CD4-positive, alpha-beta T cell treated with Interleukin-6 for 4 hours (primary cell): ENCODE measurements around the gene TACR2.

Experiments
- DNase-seq: peaks from one replicate; pipeline ENCODE4 v3.0.0-alpha.2; 2020; ENCODE audit warnings: mixed read lengths

Gene TACR2

GRCh38 chr10:69366738-69367137, 50.0 kb downstream of the TACR2 start:
- DNase-seq, result no peak

GRCh38 chr10:69364232-69364940, 52.3 kb downstream of the TACR2 start:
- no peak for DNase-seq

- no peak for DNase-seq
These were observed 53.1 kb downstream of the TACR2 start for GRCh38 chr10:69363666-69364065.

GRCh38 chr10:69362471-69362954, 54.2 kb downstream of the TACR2 start:
- DNase-seq, result peak; percentile 57

GRCh38 chr10:69361303-69361614, 55.5 kb downstream of the TACR2 start:
- DNase-seq, result no peak

- DNase-seq, result no peak
These were observed 56.0 kb downstream of the TACR2 start for GRCh38 chr10:69360485-69361302.

- peak; percentile 71 for DNase-seq
These were observed 57.1 kb downstream of the TACR2 start for GRCh38 chr10:69359594-69359993.

- no peak for DNase-seq
These were observed 57.6 kb downstream of the TACR2 start for GRCh38 chr10:69359148-69359547.

GRCh38 chr10:69358148-69358795, 58.4 kb downstream of the TACR2 start:
- DNase-seq, result no peak

- DNase-seq, result no peak
These were observed 60.5 kb downstream of the TACR2 start for GRCh38 chr10:69356187-69356586.

- no peak for DNase-seq
These were observed 62.6 kb downstream of the TACR2 start for GRCh38 chr10:69353977-69354635.
